ENCODE results near the gene PACRG. TPM values are rescaled to one million over a fixed set of nuclear protein-coding genes. Genes with fewer than 3 reads are reported as not detected.

Gene PACRG
- total and polyA plus RNA-seq, 2 experiments from 2014 or later = 0.17 to 0.68 TPM

Small RNA genes lying within 50 kb of the gene (small RNA-seq; reads per million reads assigned to genes)
- not detected for gene AL031121.1 (ENCODE audit: low replicate concordance)
- gene AL590286.1 (ENCODE audit: low replicate concordance) = not detected

Other genes starting within 250 kb of the PACRG start
- gene PRKN, start 208 bp upstream of the PACRG start, total RNA-seq (2014; rRNA removed; shearing (Covaris generic)) = 0.10 and 0.39 TPM in 2 replicates
- 0.64 and 0.84 TPM in 2 replicates for gene PRKN, start 208 bp upstream of the PACRG start, polyA plus RNA-seq (2016; fragmentation: Nextera tagmentation; extraction: Ambion mirVana)